Epithelial cell of esophagus (primary cell): Measurements from ENCODE around the gene FNIP2.

Experiments used
- DNase-seq: peaks from one replicate; pipeline ENCODE4 v3.0.0; 2010; ENCODE audit warnings: low read depth
- H3K4me3 ChIP-seq: 2 replicates; pipeline ENCODE4 v1.5.1; 2011; ENCODE audit warnings: mild to moderate bottlenecking, low read length, control low read depth
- CTCF ChIP-seq: IDR thresholded peaks from 2 replicates; pipeline ENCODE4 v1.5.1; 2011; ENCODE audit warnings: low read depth, mild to moderate bottlenecking, low read length, control low read depth, inconsistent platforms; ENCODE audit not compliant: insufficient read depth; ENCODE audit errors: missing control alignments

The FNIP2 gene

GRCh38 chr4:158836002-158836369 lies 67.2 kb downstream of the FNIP2 start:
- H3K4me3 ChIP-seq: no peak overlapping the region
- TF ChIP-seq CTCF: no peak
- no peak for DNase-seq

GRCh38 chr4:158836828-158837449 lies 68.1 kb downstream of the FNIP2 start:
- H3K4me3 ChIP-seq: no peak overlapping the region
- DNase-seq: no peak
- TF ChIP-seq CTCF: no peak

- no peak for DNase-seq
- no peak for TF ChIP-seq CTCF
- no peak overlapping the region for H3K4me3 ChIP-seq
These were observed 68.8 kb downstream of the FNIP2 start for GRCh38 chr4:158837527-158838141.

DNA sequence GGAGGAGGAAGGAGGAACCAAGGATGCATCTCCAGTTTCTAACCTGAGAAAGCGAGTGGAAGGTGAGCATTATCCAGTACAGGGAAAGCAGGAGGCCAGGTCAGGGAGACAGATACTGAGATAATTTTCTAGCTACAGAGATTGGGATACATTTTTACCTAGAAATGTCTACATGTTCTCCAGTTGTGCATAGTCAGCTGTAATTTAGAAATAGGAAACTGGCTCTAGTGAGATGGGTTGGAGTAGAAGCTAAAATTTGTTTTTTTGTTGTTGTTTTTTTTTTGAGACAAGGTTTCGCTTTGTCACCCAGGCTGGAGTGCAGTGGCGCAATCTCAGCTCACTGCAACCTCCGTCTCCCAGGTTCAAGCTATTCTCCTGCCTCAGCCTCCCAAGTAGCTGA lies 71.3 kb downstream of the FNIP2 start:
- H3K4me3 ChIP-seq: no peak overlapping the region
- TF ChIP-seq CTCF: no peak
- DNase-seq: no peak

GRCh38 chr4:158841540-158841939 lies 72.7 kb downstream of the FNIP2 start:
- no peak for DNase-seq
- no peak overlapping the region for H3K4me3 ChIP-seq
- no peak for TF ChIP-seq CTCF

DNA sequence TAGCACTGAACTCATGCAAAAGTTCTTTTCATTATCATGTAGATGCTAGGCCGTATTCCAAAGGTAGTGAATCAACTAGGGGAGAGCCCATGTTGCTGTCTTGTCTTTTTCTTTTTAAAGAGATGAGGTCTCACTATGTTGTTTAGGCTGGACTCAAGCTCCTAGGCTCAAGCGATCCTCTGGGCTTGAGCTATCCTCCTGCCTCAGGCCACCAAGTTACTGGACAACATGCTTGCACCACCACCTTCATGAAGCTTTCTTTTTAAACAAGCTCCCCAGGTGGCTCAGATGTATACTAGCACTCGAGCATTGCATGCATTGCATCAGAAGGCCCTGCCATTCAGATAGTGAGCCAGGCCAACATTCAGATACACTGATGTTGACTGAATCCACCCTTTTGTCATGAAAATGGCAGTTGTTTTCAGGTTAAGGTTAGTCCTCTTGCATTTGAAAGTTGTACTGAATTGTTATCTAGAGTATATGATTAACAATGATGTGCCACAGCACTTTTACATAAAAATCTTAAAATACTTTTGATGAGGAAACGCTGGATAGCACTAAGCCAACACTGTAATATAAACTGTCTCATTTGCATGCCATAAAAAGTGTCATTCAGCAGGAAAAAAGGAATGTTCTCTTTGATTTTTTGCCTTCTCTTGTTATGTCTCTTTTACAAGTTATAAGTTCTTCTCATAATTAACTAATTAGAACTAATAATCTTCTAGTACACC lies 76.7 kb downstream of the FNIP2 start:
- TF ChIP-seq CTCF: no peak
- no peak for DNase-seq
- H3K4me3 ChIP-seq: no peak overlapping the region
